Tibial nerve (tissue), 4 donors: Measurements from ENCODE around the gene KDM2A. TPM values are rescaled to one million over a fixed set of nuclear protein-coding genes. Genes with fewer than 3 reads are reported as not detected.
A peak's percentile ranks its signal among the peaks of the same experiment; 100 is the strongest.
"Not testable (repeated sequence)": the region's sequence is repeated elsewhere in the genome, so short reads cannot be mapped to it uniquely, and the experiment has no call there.

Source experiments
- DNase-seq, 2 donors: peaks; one replicate each; pipeline ENCODE4 v3.0.0-alpha.2; 2019; ENCODE audit warnings: low spot score in 2 of 2
- H3K27ac ChIP-seq, 4 donors: fragments of 200-600 bp; sonication (generic) in 3 of 4; one replicate each; pipeline ENCODE4 v1.5.1; 2017 to 2019; ENCODE audit warnings: mild to moderate bottlenecking in 1 of 4
- H3K27me3 ChIP-seq, 2 donors: fragments of 200-600 bp; sonication (generic) in 1 of 2; one replicate each; pipeline versions ENCODE4 v1.5.1 to v1.6.0; 2017 to 2019
- H3K36me3 ChIP-seq, 3 donors: fragments of 200-600 bp; sonication (generic); one replicate each; pipeline ENCODE4 v1.5.1; 2018 to 2019
- H3K4me1 ChIP-seq, 4 donors: fragments of 200-600 bp; sonication (generic) in 3 of 4; one replicate each; pipeline ENCODE4 v1.5.1; 2017 to 2019
- H3K4me3 ChIP-seq, 4 donors: fragments of 200-600 bp; sonication (generic) in 3 of 4; one replicate each; pipeline ENCODE4 v1.5.1; 2017 to 2019; ENCODE audit warnings: mild to moderate bottlenecking in 1 of 4, moderate library complexity in 1 of 4
- H3K9me3 ChIP-seq, 4 donors: fragments of 200-600 bp; sonication (generic) in 3 of 4; one replicate each; pipeline ENCODE4 v1.5.1; 2017 to 2019
- CTCF ChIP-seq, 5 experiments: fragments of 200-600 bp in 3 of 5; fragments of 450-650 bp in 2 of 5; sonication (generic) in 3 of 5; IDR thresholded peaks; one replicate each; pipeline ENCODE4 v1.5.1; 2016 to 2019; ENCODE audit warnings: antibody characterized with exemption in 5 of 5, mild to moderate bottlenecking in 3 of 5, moderate library complexity in 2 of 5
- EP300 ChIP-seq, 2 donors: sonication (generic); formaldehyde crosslinking; IDR thresholded peaks; one replicate each; pipeline ENCODE4 v1.6.1; 2017; ENCODE audit warnings: antibody characterized with exemption in 2 of 2, mild to moderate bottlenecking in 1 of 2
- POLR2A ChIP-seq, 2 donors: fragments of 450-650 bp; IDR thresholded peaks; one replicate each; pipeline ENCODE4 v1.6.1; 2017; ENCODE audit warnings: antibody characterized with exemption in 2 of 2, mild to moderate bottlenecking in 2 of 2, moderate library complexity in 2 of 2
- WGBS, 2 donors: methylation state at CpG; one replicate each; pipeline ENCODE4 v1.1.5; 2018; 5-methylcytosine and 5-hydroxymethylcytosine counted together
- total RNA-seq, 4 donors: library from RNA; depleted of rRNA; stranded (reverse); fragments of >200 nt; gene quantifications; one replicate each; pipeline ENCODE4 v1.1.0, GENCODE V29; 2016

The KDM2A gene
- total RNA-seq, 4 donors from 2014 or later: 40.9 to 106 (median 67.4) TPM

GRCh38 chr11:67199751-67200150, 80.7 kb downstream of the KDM2A start:
- H3K27me3 ChIP-seq: no peaks in the 10 kb centered on the region
- H3K36me3 ChIP-seq: peaks cover 0 to 73% (median 4%) of the 10 kb centered on the region in 3 donors
- no peaks in the 10 kb centered on the region for H3K4me1 ChIP-seq
- H3K4me3 ChIP-seq: no peak overlapping the region
- no peak for DNase-seq
- no peaks in the 10 kb centered on the region for H3K9me3 ChIP-seq
- no peak overlapping the region for H3K27ac ChIP-seq
- TF ChIP-seq EP300 (IDR thresholded peaks at IDR 0.05) (no peak), CTCF (IDR thresholded peaks at IDR 0.05) (no peak), POLR2A (IDR thresholded peaks at IDR 0.05) (no peak)

GRCh38 chr11:67202028-67202427, 83.0 kb downstream of the KDM2A start:
- no peak for DNase-seq
- H3K4me1 ChIP-seq: no peaks in the 10 kb centered on the region
- WGBS, 2 donors: 91 to 93% methylated on average over 3 of the region's 3 CpGs
- no peak overlapping the region for H3K27ac ChIP-seq
- TF ChIP-seq POLR2A (IDR thresholded peaks at IDR 0.05) (no peak), CTCF (IDR thresholded peaks at IDR 0.05) (no peak), EP300 (IDR thresholded peaks at IDR 0.05) (no peak)
- H3K27me3 ChIP-seq: no peaks in the 10 kb centered on the region
- H3K4me3 ChIP-seq: no peak overlapping the region
- no peaks in the 10 kb centered on the region for H3K9me3 ChIP-seq
- H3K36me3 ChIP-seq: peaks cover 0 to 80% (median 4%) of the 10 kb centered on the region in 3 donors

- TF ChIP-seq CTCF (IDR thresholded peaks at IDR 0.05) (no peak), EP300 (IDR thresholded peaks at IDR 0.05) (no peak), POLR2A (IDR thresholded peaks at IDR 0.05) (no peak)
- H3K4me3 ChIP-seq: no peak overlapping the region
- no peak for DNase-seq
- 93 to 95% methylated on average over 3 of the region's 3 CpGs for whole genome bisulfite sequencing, 2 donors
- H3K36me3 ChIP-seq: peaks cover 2 to 85% (median 11%) of the 10 kb centered on the region in 3 donors
- H3K27me3 ChIP-seq: no peaks in the 10 kb centered on the region
- H3K4me1 ChIP-seq: no peaks in the 10 kb centered on the region
- no peaks in the 10 kb centered on the region for H3K9me3 ChIP-seq
- H3K27ac ChIP-seq: no peak overlapping the region
Observed at GRCh38 chr11:67204822-67205221, 85.8 kb downstream of the KDM2A start.

GRCh38 chr11:67209222-67209621, 90.2 kb downstream of the KDM2A start:
- not testable (repeated sequence) for DNase-seq, H3K4me1 ChIP-seq, H3K4me3 ChIP-seq, H3K27ac ChIP-seq, H3K9me3 ChIP-seq, H3K27me3 ChIP-seq
- peaks cover 2 to 69% (median 10%) of the 10 kb centered on the region in 3 donors for H3K36me3 ChIP-seq
- WGBS, 2 donors: 98 to 99% methylated on average over 6 of the region's 6 CpGs

GRCh38 chr11:67211656-67212436, 92.8 kb downstream of the KDM2A start:
- no peaks in the 10 kb centered on the region for H3K27me3 ChIP-seq
- no peak for TF ChIP-seq POLR2A (IDR thresholded peaks at IDR 0.05)
- no peak for TF ChIP-seq CTCF (IDR thresholded peaks at IDR 0.05)
- TF ChIP-seq EP300 (IDR thresholded peaks at IDR 0.05): no peak
- peaks cover 0 to 6% (median 0%) of the 10 kb centered on the region in 4 donors for H3K4me1 ChIP-seq
- no peaks in the 10 kb centered on the region for H3K9me3 ChIP-seq
- WGBS, 2 donors: 71 to 86% methylated on average over 2 of the region's 2 CpGs
- DNase-seq: no peak
- H3K27ac ChIP-seq: peak overlapping the region in 1 of 4 donors; percentile 36
- H3K4me3 ChIP-seq: no peak overlapping the region
- H3K36me3 ChIP-seq: peaks cover 2 to 71% (median 10%) of the 10 kb centered on the region in 3 donors
